HG03439 (cell line): ENCODE measurements around the gene JUND.
A peak's percentile ranks its signal among the peaks of the same experiment; 100 is the strongest.
"Not testable (repeated sequence)": the region's sequence is repeated elsewhere in the genome, so short reads cannot be mapped to it uniquely, and the experiment has no call there.

Experiments used
- ATAC-seq: cut with Tn5 transposase; IDR thresholded peaks from one replicate; pipeline ENCODE4 v1.9.1; 2021; ENCODE audit warnings: mild to moderate bottlenecking, moderate library complexity; ENCODE audit not compliant: unreplicated experiment

The JUND gene

DNA sequence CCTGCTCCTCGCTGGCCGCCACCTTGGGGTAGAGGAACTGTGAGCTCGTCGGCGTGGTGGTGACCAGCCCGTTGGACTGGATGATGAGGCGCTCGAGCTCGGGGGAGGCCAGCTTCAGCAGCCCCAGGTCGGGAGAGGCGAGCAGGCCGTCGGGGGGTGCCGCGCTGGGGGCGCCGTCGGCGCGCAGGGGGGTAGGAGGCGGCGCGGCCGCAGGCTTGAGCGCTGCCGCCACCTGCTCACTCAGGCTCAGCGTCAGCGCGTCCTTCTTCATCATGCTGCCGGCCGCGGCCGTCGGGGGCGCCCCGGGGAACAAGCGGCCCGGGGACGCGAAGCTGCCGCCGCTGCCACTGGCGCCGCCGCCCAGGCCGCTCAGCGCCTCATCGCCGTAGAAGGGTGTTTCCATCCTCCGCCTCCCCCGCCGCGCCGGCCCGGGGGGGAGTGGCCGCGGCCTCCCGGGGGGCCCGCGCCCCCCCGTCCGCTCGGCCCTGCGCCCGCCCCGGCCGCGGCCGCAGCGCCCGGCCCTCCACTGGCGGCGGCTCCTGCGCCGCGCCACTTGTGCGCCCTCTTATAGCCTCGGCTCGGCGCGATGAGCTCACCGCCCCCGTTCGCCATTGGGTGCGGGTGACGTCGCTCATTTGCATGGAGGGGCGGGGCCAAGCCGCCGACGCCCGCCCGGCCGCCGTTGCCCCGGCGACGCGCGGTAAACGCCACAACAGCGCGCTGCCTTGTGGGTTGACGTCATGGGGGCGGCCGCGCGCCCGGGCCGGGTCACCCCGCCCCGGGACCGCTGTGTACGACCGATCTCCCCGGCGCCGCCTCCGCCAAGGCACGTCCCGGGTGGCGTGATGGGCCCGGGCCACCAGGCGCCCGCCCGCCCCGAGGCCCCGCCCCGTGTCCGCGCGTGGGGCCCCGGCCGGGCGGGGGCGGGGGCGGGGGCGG lies at the start of gene JUND:
Gene JUND, minus strand, starts transcription at position 541 of the 939 bp plus-strand sequence. Its CDS starts 138 bp downstream, at position 403.
- peak; percentile 60 for ATAC-seq

GRCh38 chr19:18330868-18331267 lies 49.4 kb upstream of the JUND start:
- ATAC-seq: no peak

GRCh38 chr19:18329035-18329376 lies 47.6 kb upstream of the JUND start:
- no peak for ATAC-seq

DNA sequence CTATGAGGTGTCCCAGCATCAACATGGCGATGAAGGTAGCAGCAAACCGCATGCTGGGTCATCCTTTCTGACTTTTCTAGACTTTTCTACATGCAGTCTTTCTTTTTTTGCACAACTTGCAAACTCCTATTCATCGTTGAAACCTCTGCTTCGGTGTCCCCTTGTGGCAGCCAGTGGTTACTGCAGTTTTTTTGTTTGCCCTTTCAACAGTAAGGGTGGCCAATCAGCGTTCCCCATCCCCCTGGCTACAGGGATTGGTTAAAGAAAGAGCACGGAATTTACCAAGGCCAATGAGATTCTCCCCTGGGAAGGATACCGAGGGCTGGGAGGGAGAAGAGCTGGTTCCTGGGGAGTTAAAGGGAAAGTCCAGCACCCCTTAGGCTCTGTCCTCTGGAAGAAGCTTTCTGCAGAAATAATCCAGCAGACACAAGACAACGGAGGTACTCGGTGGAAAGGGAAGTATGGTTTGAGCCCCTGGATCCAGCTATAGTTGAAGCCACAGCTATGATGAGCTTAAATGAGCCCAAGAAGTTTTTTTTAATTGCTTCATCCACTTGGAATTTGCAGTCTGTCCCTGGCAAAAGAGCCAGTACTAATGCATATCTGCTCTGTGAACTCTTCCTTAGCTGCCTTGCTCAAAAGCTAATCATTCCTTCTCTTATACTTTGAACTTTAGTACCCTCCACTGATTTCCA lies 47.1 kb upstream of the JUND start:
- peak; percentile 77 for ATAC-seq

DNA sequence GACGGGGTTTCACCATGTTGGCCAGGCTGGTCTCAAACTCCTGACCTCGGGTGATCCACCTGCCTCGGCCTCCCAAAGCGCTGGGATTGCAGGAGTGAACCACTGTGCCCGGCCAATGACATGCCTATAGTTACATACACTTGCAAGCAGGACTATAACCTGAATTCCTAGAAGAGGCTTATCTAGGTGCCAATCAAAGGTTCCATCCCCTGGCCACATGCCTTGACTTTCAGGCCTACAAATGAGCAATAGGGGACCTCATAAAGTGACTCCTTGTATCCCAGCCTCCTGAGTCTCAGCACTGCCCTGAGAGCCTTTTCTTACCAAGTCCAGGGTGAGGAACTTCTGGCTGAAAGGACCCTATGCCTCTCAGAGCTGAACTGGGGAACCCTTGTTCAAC lies 45.4 kb upstream of the JUND start:
- ATAC-seq: no peak

GRCh38 chr19:18324373-18324731 lies 42.9 kb upstream of the JUND start:
- not testable (repeated sequence) for ATAC-seq

GRCh38 chr19:18322759-18323460 lies 41.5 kb upstream of the JUND start, which contains the start of gene LSM4:
Gene LSM4 (minus strand): TSS chr19:18323076. CDS start chr19:18323020, 56 bp downstream.
- ATAC-seq: peak; percentile 88

DNA sequence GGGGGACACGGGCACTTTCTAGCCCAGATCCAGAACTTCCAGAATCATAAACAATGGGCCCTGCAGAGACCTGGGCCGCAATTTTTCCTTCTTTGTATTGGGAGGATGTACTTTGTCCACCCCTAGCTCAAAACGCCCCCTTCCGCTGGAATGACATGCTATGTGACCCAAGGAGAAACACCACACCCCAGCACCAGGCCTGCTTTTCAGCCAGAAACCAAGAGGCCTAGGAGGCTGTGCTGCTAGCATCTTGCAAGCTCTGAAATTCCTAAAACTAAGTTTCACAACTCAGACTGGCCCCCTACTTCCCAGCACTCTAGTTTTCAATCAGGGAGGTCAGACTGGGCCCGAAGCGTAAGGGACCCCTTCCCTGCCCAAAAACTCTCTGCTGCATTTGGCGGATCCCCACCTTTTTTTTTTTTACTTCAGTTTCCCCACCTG lies 40.9 kb upstream of the JUND start:
- no peak for ATAC-seq

DNA sequence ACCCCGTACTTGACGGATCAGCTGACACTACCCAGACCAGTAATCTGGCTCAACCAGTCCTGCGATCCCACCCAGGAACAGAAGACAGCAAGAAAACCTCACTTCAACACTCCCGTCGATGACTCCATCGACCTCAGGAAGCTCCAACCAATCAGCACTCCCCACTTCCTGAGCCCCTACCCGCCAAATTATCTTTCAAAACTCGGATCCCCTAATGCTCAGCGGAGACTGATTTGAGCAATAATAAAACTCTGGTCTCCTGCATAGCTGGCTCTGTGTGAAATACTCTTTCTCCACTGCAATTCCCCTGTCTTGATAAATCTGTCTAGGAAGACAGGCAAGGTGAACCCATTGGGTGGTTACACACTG lies 40.3 kb upstream of the JUND start:
- no peak for ATAC-seq

DNA sequence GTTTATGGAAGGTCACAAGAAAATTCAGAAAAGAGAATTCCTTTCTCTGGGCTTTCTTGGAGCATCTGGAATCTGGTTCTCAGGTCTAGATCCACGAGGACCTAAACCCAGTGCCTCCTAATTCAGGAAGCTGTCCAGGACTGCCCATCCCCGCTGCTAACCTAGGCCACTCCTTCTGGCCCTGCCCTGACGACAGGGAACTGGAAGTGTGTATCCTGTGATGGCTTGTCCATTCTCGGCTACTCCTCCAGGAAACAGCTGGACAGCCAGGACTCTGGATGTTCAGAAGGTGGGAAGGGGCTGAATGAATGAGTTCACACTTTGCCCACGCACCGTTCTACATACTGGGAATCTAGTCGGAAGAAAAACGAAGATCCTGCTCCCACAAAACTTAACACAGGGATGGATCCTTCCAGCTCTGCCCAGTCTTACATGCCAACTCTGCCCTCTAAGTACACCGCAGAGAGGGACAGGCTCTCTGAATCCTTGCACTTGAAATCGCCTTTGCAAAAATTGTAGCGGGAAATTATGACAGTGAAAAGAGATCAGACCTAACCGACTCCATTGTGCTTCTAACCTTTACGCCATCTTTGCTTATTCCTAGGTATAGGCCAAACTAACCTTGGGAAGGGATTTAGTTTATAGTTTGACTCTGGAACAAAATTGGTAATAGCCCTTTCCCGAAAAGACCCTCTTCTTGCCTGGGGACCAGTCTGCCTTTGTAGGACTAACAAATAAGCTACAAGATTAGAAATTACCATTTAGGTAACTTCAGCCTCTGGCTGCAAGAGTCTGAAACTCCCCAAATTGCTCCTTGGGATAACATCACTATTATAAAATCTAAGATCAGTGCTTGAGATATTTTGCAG lies 39.7 kb upstream of the JUND start:
- no peak for ATAC-seq

- no peak for ATAC-seq
Measured at GRCh38 chr19:18319591-18320135, 38.2 kb upstream of the JUND start.

GRCh38 chr19:18317961-18318800 lies 36.8 kb upstream of the JUND start:
- no peak for ATAC-seq

- ATAC-seq: no peak
Measured at GRCh38 chr19:18313398-18313797, 32.0 kb upstream of the JUND start.

DNA sequence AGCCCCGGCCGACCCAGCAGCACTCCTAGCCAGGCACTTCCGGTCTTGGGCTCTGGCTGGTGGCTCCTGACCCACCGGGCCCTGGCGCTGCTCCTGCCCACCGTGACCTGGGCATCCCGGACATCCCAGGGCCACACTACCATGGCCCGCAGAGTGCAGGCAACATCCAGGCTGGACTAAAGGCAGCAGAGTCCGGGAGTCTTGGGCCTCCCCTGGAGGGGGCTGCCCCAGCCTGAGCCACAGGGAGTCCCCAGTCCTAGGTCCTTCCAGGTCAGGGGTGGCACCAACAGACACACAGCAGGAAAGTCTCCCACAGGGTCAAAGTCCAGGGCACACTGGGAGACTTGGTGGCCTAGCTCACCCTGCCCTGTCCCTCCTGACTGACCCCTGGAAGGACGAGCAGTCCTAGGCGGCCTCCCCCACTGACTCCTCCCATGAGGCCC lies 30.7 kb upstream of the JUND start:
- no peak for ATAC-seq

DNA sequence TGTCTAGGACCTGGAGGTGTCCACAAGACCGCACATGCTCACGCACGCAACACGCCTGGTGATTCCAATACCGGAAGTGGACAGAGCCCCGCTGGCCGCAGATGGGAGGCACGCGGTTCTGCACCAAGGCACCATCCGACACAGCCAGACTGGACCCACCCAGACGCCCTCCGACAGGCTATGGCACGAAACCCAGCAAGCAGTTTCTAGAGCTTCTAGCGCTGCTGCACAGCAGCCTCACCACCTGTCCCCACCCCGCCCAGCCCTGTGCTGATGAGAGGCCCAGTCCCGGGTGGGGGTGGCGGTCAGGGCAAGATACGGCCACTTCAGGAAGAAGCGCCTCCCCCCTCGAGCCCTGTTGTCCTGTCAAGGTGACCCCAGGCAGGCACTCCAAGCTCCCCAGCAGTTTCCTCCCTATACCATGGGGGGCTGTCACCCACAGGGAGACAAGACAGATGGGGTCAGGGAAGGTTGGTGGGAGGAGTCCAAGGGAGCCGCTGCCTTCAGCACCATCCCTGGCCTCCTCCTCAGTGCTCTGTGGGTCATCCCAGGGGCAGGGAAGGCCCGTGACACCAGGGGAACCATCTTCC lies 30.2 kb upstream of the JUND start:
- no peak for ATAC-seq

DNA sequence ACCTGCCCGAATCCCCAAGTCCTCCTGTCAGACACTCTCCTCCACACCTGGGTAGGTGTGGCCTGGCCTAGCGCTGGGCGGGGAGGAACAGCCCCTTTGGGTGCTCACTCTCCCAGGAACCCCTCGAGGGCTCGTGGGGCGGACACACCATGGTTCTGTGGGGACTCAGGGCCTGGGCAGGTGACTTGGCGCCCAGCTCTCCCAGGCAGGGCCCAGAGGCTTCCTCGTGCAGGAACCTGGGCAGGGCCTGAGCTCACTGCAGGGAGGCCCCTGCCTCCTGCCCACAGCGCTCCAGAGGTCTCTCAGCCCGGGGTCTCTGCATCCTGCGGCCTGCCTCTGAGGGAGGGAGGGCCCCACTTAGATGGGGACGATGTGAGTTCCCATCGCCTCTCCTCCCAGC lies 29.5 kb upstream of the JUND start:
- ATAC-seq: no peak

- ATAC-seq: no peak
Measured at GRCh38 chr19:18310118-18310909, 28.9 kb upstream of the JUND start.

GRCh38 chr19:18309525-18310064 lies 28.2 kb upstream of the JUND start:
- no peak for ATAC-seq
